Skin epidermis (tissue), 12 donors: ENCODE results near the gene PRR20G.
"Not testable (repeated sequence)": the region's sequence is repeated elsewhere in the genome, so short reads cannot be mapped to it uniquely, and the experiment has no call there.

Experiments
- H3K27ac ChIP-seq, 21 experiments: fragments of 200-600 bp; sonication (generic) in 11 of 21; one replicate each; pipeline ENCODE4 v1.5.0; 2020; ENCODE audit warnings: mild to moderate bottlenecking in 3 of 21, inconsistent platforms in 2 of 21, moderate library complexity in 2 of 21
- H3K4me3 ChIP-seq, 7 experiments: fragments of 200-600 bp; sonication (generic) in 2 of 7; one replicate each; pipeline ENCODE4 v1.5.0; 2020; ENCODE audit warnings: inconsistent platforms in 2 of 7, mild to moderate bottlenecking in 2 of 7, moderate library complexity in 1 of 7

Gene PRR20G

GRCh38 chr3:127287840-127288239 lies at the start of gene PRR20G:
PRR20G (minus strand) TSS chr3:127288046; CDS start chr3:127287365, 681 bp downstream.
- H3K27ac ChIP-seq, result no peak within 1 kb of the TSS
- no peak within 1 kb of the TSS for H3K4me3 ChIP-seq

- Histone ChIP-seq H3K27ac (no peak overlapping the region), H3K4me3 (no peak overlapping the region)
Observed at GRCh38 chr3:127337001-127337400, 49.2 kb upstream of the PRR20G start.

- H3K27ac ChIP-seq, result no peak overlapping the region
- H3K4me3 ChIP-seq, result no peak overlapping the region
Observed at GRCh38 chr3:127336101-127336500, 48.3 kb upstream of the PRR20G start.

GRCh38 chr3:127330385-127330784 lies 42.5 kb upstream of the PRR20G start:
- no peak overlapping the region for H3K4me3 ChIP-seq
- no peak overlapping the region for H3K27ac ChIP-seq

GRCh38 chr3:127329631-127330285 lies 41.9 kb upstream of the PRR20G start:
- H3K27ac ChIP-seq, result no peak overlapping the region
- no peak overlapping the region for H3K4me3 ChIP-seq

GRCh38 chr3:127328421-127328820 lies 40.6 kb upstream of the PRR20G start:
- no peak overlapping the region for H3K27ac ChIP-seq
- H3K4me3 ChIP-seq, result no peak overlapping the region

- H3K27ac ChIP-seq, result no peak overlapping the region
Observed at GRCh38 chr3:127326341-127326740, 38.5 kb upstream of the PRR20G start.

GRCh38 chr3:127325629-127325961 lies 37.7 kb upstream of the PRR20G start:
- Histone ChIP-seq H3K27ac (no peak overlapping the region), H3K4me3 (no peak overlapping the region)

More at GRCh38 chr3:127326341-127326740, 38.5 kb upstream of the PRR20G start:
- no peak overlapping the region for H3K4me3 ChIP-seq

GRCh38 chr3:127324913-127325628 lies 37.2 kb upstream of the PRR20G start:
- no peak overlapping the region for H3K27ac ChIP-seq
- H3K4me3 ChIP-seq, result no peak overlapping the region

- no peak overlapping the region for H3K4me3 ChIP-seq
- no peak overlapping the region for H3K27ac ChIP-seq
Observed at GRCh38 chr3:127324076-127324475, 36.2 kb upstream of the PRR20G start.

- H3K27ac ChIP-seq, result no peak overlapping the region
Observed at GRCh38 chr3:127323581-127323980, 35.7 kb upstream of the PRR20G start.

GRCh38 chr3:127321371-127321770 lies 33.5 kb upstream of the PRR20G start:
- no peak overlapping the region for H3K4me3 ChIP-seq
- H3K27ac ChIP-seq, result no peak overlapping the region

More at GRCh38 chr3:127323581-127323980, 35.7 kb upstream of the PRR20G start:
- no peak overlapping the region for H3K4me3 ChIP-seq

GRCh38 chr3:127320529-127321121 lies 32.8 kb upstream of the PRR20G start:
- Histone ChIP-seq H3K27ac (no peak overlapping the region), H3K4me3 (no peak overlapping the region)

- H3K27ac ChIP-seq, result no peak overlapping the region
- no peak overlapping the region for H3K4me3 ChIP-seq
Observed at GRCh38 chr3:127316685-127317084, 28.8 kb upstream of the PRR20G start.

- H3K4me3 ChIP-seq, result no peak overlapping the region
- H3K27ac ChIP-seq, result no peak overlapping the region
Observed at GRCh38 chr3:127312818-127313217, 25.0 kb upstream of the PRR20G start.

- H3K4me3 ChIP-seq, H3K27ac ChIP-seq: not testable (repeated sequence)
Observed at GRCh38 chr3:127308821-127309220, 21.0 kb upstream of the PRR20G start.

GRCh38 chr3:127307916-127308315 lies 20.1 kb upstream of the PRR20G start:
- Histone ChIP-seq H3K4me3 (no peak overlapping the region), H3K27ac (no peak overlapping the region)

- H3K4me3 ChIP-seq, result no peak overlapping the region
- H3K27ac ChIP-seq, result peak overlapping the region in 1 of 21 experiments; percentile 17
Observed at GRCh38 chr3:127307112-127307835, 19.4 kb upstream of the PRR20G start.

GRCh38 chr3:127306361-127307111 lies 18.7 kb upstream of the PRR20G start:
- Histone ChIP-seq H3K27ac (peak overlapping the region in 1 of 21 experiments; percentile 17), H3K4me3 (no peak overlapping the region)
